Activated naive CD4-positive, alpha-beta T cell treated with anti-CD3 and anti-CD28 coated beads, Interleukin-2, amount 50 U/mL, for 72 hours (primary cell): ENCODE results near the gene PIK3CB. TPM values are rescaled to one million over a fixed set of nuclear protein-coding genes. Genes with fewer than 3 reads are reported as not detected.
A peak's percentile ranks its signal among the peaks of the same experiment; 100 is the strongest.
"Not testable (repeated sequence)": the region's sequence is repeated elsewhere in the genome, so short reads cannot be mapped to it uniquely, and the experiment has no call there.

ENCODE experiments used
- ATAC-seq, 2 donors: fragments of 150-1000 bp; cut with Tn5 transposase; 2 replicates each; pipeline ENCODE4 v1.10.0; 2021; ENCODE audit warnings: mild to moderate bottlenecking in 2 of 2, moderate library complexity in 2 of 2
- DNase-seq, 2 donors: peaks; one replicate each; pipeline ENCODE4 v3.0.0; 2021 to 2022; ENCODE audit warnings: low spot score in 2 of 2
- H3K27ac Mint-ChIP-seq, 2 donors: one replicate each; pipeline ENCODE4 v1.8.0; 2022; ENCODE audit warnings: mild to moderate bottlenecking in 2 of 2, mixed read lengths in 2 of 2
- H3K36me3 Mint-ChIP-seq, 2 donors: one replicate each; pipeline ENCODE4 v1.8.0; 2022; ENCODE audit warnings: mixed read lengths in 2 of 2
- H3K9me3 Mint-ChIP-seq, 2 donors: one replicate each; pipeline ENCODE4 v1.8.0; 2022; ENCODE audit warnings: mixed read lengths in 2 of 2
- total RNA-seq, 2 donors: library from RNA; stranded (reverse); gene quantifications; one replicate each; pipeline ENCODE4 v1.2.3, GENCODE V29; 2022

The PIK3CB gene
- total RNA-seq, 2 donors from 2014 or later = 18.8 to 21.7 TPM

GRCh38 chr3:138740072-138740471 lies 94.7 kb downstream of the PIK3CB start:
- no peak overlapping the region for H3K27ac Mint-ChIP-seq
- DNase-seq = no peak
- peak in 1 of 2 donors; percentile 79 for ATAC-seq
- H3K9me3 Mint-ChIP-seq = no peaks in the 10 kb centered on the region
- H3K36me3 Mint-ChIP-seq = peaks cover 4 to 10% of the 10 kb centered on the region in 2 donors

GRCh38 chr3:138732456-138732855 lies 102.3 kb downstream of the PIK3CB start:
- Mint-ChIP-seq H3K36me3 (no peaks in the 10 kb centered on the region), H3K27ac (no peak overlapping the region), H3K9me3 (no peaks in the 10 kb centered on the region)
- DNase-seq (no peak), ATAC-seq (no peak)

GRCh38 chr3:138726946-138727730 lies 107.6 kb downstream of the PIK3CB start:
- H3K9me3 Mint-ChIP-seq = no peaks in the 10 kb centered on the region
- peak overlapping the region; percentile 58 to 68 for H3K27ac Mint-ChIP-seq
- DNase-seq (no peak), ATAC-seq (no peak)
- peaks cover 0 to 6% of the 10 kb centered on the region in 2 donors for H3K36me3 Mint-ChIP-seq

- peak in 1 of 2 donors; percentile 22 for ATAC-seq
- not testable (repeated sequence) for DNase-seq, H3K36me3 Mint-ChIP-seq, H3K9me3 Mint-ChIP-seq
- peak overlapping the region; percentile 40 to 58 for H3K27ac Mint-ChIP-seq
These were observed 108.7 kb downstream of the PIK3CB start for GRCh38 chr3:138726042-138726441.

GRCh38 chr3:138725116-138725515 lies 109.6 kb downstream of the PIK3CB start:
- Mint-ChIP-seq H3K27ac (no peak overlapping the region), H3K9me3 (no peaks in the 10 kb centered on the region), H3K36me3 (peaks cover 0 to 6% of the 10 kb centered on the region in 2 donors)
- ATAC-seq = no peak
- no peak for DNase-seq

- no peak overlapping the region for H3K27ac Mint-ChIP-seq
- H3K36me3 Mint-ChIP-seq = peaks cover 0 to 6% of the 10 kb centered on the region in 2 donors
- DNase-seq (no peak), ATAC-seq (no peak)
- no peaks in the 10 kb centered on the region for H3K9me3 Mint-ChIP-seq
These were observed 110.3 kb downstream of the PIK3CB start for GRCh38 chr3:138724443-138724842.

GRCh38 chr3:138718849-138719248 lies 115.9 kb downstream of the PIK3CB start:
- Mint-ChIP-seq H3K9me3 (no peaks in the 10 kb centered on the region), H3K36me3 (peaks cover 0 to 6% of the 10 kb centered on the region in 2 donors), H3K27ac (no peak overlapping the region)
- ATAC-seq (no peak), DNase-seq (no peak)

- no peaks in the 10 kb centered on the region for H3K9me3 Mint-ChIP-seq
- ATAC-seq (no peak), DNase-seq (no peak)
- peaks cover 0 to 6% of the 10 kb centered on the region in 2 donors for H3K36me3 Mint-ChIP-seq
- H3K27ac Mint-ChIP-seq = no peak overlapping the region
These were observed 117.4 kb downstream of the PIK3CB start for GRCh38 chr3:138717348-138717747.

GRCh38 chr3:138712086-138712485 lies 122.6 kb downstream of the PIK3CB start:
- ATAC-seq (no peak), DNase-seq (no peak)
- H3K27ac Mint-ChIP-seq = no peak overlapping the region
- no peaks in the 10 kb centered on the region for H3K36me3 Mint-ChIP-seq
- no peaks in the 10 kb centered on the region for H3K9me3 Mint-ChIP-seq

- DNase-seq = no peak
- H3K27ac Mint-ChIP-seq = no peak overlapping the region
- no peak for ATAC-seq
- H3K36me3 Mint-ChIP-seq = no peaks in the 10 kb centered on the region
- no peaks in the 10 kb centered on the region for H3K9me3 Mint-ChIP-seq
These were observed 129.1 kb downstream of the PIK3CB start for GRCh38 chr3:138705675-138706074.

GRCh38 chr3:138696666-138697370 lies 137.9 kb downstream of the PIK3CB start:
- H3K36me3 Mint-ChIP-seq = no peaks in the 10 kb centered on the region
- DNase-seq (no peak), ATAC-seq (no peak)
- no peak overlapping the region for H3K27ac Mint-ChIP-seq
- no peaks in the 10 kb centered on the region for H3K9me3 Mint-ChIP-seq

GRCh38 chr3:138694287-138695007 lies 140.3 kb downstream of the PIK3CB start:
- no peak for ATAC-seq
- peak overlapping the region in 1 of 2 donors; percentile 17 for H3K27ac Mint-ChIP-seq

GRCh38 chr3:138692152-138692551 lies 142.6 kb downstream of the PIK3CB start:
- Mint-ChIP-seq H3K27ac (no peak overlapping the region), H3K36me3 (peaks cover 7 to 8% of the 10 kb centered on the region in 2 donors), H3K9me3 (no peaks in the 10 kb centered on the region)
- ATAC-seq (no peak), DNase-seq (no peak)

More at GRCh38 chr3:138694287-138695007, 140.3 kb downstream of the PIK3CB start:
- no peaks in the 10 kb centered on the region for H3K9me3 Mint-ChIP-seq
- DNase-seq = no peak
- H3K36me3 Mint-ChIP-seq = no peaks in the 10 kb centered on the region

GRCh38 chr3:138691351-138691750 lies 143.4 kb downstream of the PIK3CB start:
- ATAC-seq (no peak), DNase-seq (no peak)
- no peaks in the 10 kb centered on the region for H3K9me3 Mint-ChIP-seq
- peaks cover 7 to 8% of the 10 kb centered on the region in 2 donors for H3K36me3 Mint-ChIP-seq
- H3K27ac Mint-ChIP-seq = no peak overlapping the region

- Mint-ChIP-seq H3K36me3 (peaks cover 7 to 8% of the 10 kb centered on the region in 2 donors), H3K27ac (peak overlapping the region in 1 of 2 donors; percentile 12), H3K9me3 (no peaks in the 10 kb centered on the region)
- DNase-seq (no peak), ATAC-seq (no peak)
These were observed 144.7 kb downstream of the PIK3CB start for GRCh38 chr3:138690036-138690435.

- DNase-seq = no peak
- no peak for ATAC-seq
- H3K27ac Mint-ChIP-seq = no peak overlapping the region
- H3K9me3 Mint-ChIP-seq = no peaks in the 10 kb centered on the region
- H3K36me3 Mint-ChIP-seq = peaks cover 7 to 8% of the 10 kb centered on the region in 2 donors
These were observed 145.8 kb downstream of the PIK3CB start for GRCh38 chr3:138688871-138689299.

- ATAC-seq (peak; percentile 81 to 82), DNase-seq (no peak)
- Mint-ChIP-seq H3K9me3 (no peaks in the 10 kb centered on the region), H3K27ac (peak overlapping the region; percentile 83 to 93), H3K36me3 (peaks cover 7 to 8% of the 10 kb centered on the region in 2 donors)
These were observed 147.5 kb downstream of the PIK3CB start for GRCh38 chr3:138687236-138687635.
